HepG2 (cell line): ENCODE measurements around the gene MKS1. TPM values are rescaled to one million over a fixed set of nuclear protein-coding genes. Genes with fewer than 3 reads are reported as not detected.

ENCODE experiments used
- ATAC-seq: fragments of 200-7000 bp; cut with Tn5 transposase; 3 replicates; pipeline ENCODE4 v1.9.1; 2020; ENCODE audit warnings: mild to moderate bottlenecking, moderate library complexity
- BruUV-seq: library from RNA; stranded (reverse); fragments of 400-500 nt; replicated peaks from 2 replicates; lab custom pipeline; 2021; lab: Mats Ljungman, UMichigan
- CTCF ChIA-PET: fragments of 300-600 bp; formaldehyde crosslinking; extraction: SDS; loops from one replicate; lab custom pipeline; 2021; ENCODE audit warnings: low total read pairs, inconsistent platforms, low intra/inter-chr PET ratio; lab: Yijun Ruan, JAX
- POLR2A ChIA-PET: fragments of 350-600 bp; sonication (Branson Sonifier 250); formaldehyde crosslinking; loops from one replicate; lab custom pipeline; 2020; ENCODE audit warnings: antibody characterized with exemption, inconsistent platforms; lab: Yijun Ruan, JAX
- DNase-seq: peaks from one replicate; pipeline ENCODE4 v3.0.0-alpha.2; 2015; ENCODE audit warnings: low spot score
- FAIRE-seq: peaks from 3 replicates; lab custom pipeline; 2011; peaks lifted over from hg19 to GRCh38; lab: Jason Lieb, UNC
- H2AFZ ChIP-seq: one replicate; pipeline ENCODE4 v1.6.1; 2011; ENCODE audit warnings: low read length, inconsistent platforms
- H3K27ac ChIP-seq: fragments of 300-600 bp; 3 replicates; pipeline ENCODE4 v1.8.0; 2011; ENCODE audit warnings: mixed run types, mild to moderate bottlenecking, mixed read lengths, low read length, inconsistent platforms; ENCODE audit not compliant: insufficient read depth; ENCODE audit errors: extremely low read length
- H3K27me3 ChIP-seq, 2 experiments: fragments of 200-600 bp in 1 of 2; 2 replicates in 1 of 2; 3 replicates in 1 of 2; pipeline versions ENCODE4 v1.6.0 to v1.8.0; 2011; ENCODE audit warnings: low read length in 2 of 2, mild to moderate bottlenecking in 2 of 2, moderate library complexity in 2 of 2, inconsistent platforms in 1 of 2; ENCODE audit not compliant: insufficient read depth in 2 of 2, control insufficient read depth in 1 of 2
- H3K36me3 ChIP-seq, 2 experiments: fragments of 200-600 bp in 1 of 2; replicated peaks in 1 of 2; 2 replicates in 1 of 2; 3 replicates in 1 of 2; pipeline versions ENCODE4 v1.5.1 to v1.8.0; 2011; ENCODE audit warnings: low read length in 2 of 2, inconsistent platforms in 1 of 2; ENCODE audit not compliant: insufficient read depth in 2 of 2, control insufficient read depth in 1 of 2
- H3K4me1 ChIP-seq: 2 replicates; pipeline ENCODE4 v1.5.1; 2012; ENCODE audit warnings: low read length, inconsistent platforms; ENCODE audit not compliant: insufficient read depth
- H3K4me2 ChIP-seq: 2 replicates; pipeline ENCODE4 v1.6.0; 2011; ENCODE audit warnings: low read depth, low read length, inconsistent platforms
- H3K4me3 ChIP-seq, 3 experiments: fragments of 200-600 bp in 1 of 3; sonication (generic), shearing (Covaris generic) in 1 of 3; replicated peaks in 1 of 3; 2 replicates each; pipeline ENCODE4 v1.5.1; 2011 to 2016; ENCODE audit warnings: low read length in 3 of 3, inconsistent platforms in 2 of 3, low read depth in 2 of 3, mild to moderate bottlenecking in 2 of 3, control low read depth in 1 of 3, mixed read lengths in 1 of 3; ENCODE audit not compliant: insufficient read depth in 1 of 3
- H3K79me2 ChIP-seq: one replicate; pipeline ENCODE4 v1.6.1; 2011; ENCODE audit warnings: low read length, inconsistent platforms; ENCODE audit not compliant: insufficient read depth
- H3K9ac ChIP-seq: 2 replicates; pipeline ENCODE4 v1.6.0; 2011; ENCODE audit warnings: mild to moderate bottlenecking, low read depth, low read length, inconsistent platforms; ENCODE audit not compliant: insufficient read depth
- H3K9me3 ChIP-seq: 2 replicates; pipeline ENCODE4 v1.5.1; 2012; ENCODE audit warnings: mild to moderate bottlenecking, low read length
- H4K20me1 ChIP-seq: 2 replicates; pipeline ENCODE4 v1.6.0; 2011; ENCODE audit warnings: inconsistent platforms, mild to moderate bottlenecking, low read length, moderate library complexity; ENCODE audit not compliant: insufficient read depth
- CAMTA2 ChIP-seq: sonication (generic); formaldehyde crosslinking; IDR thresholded peaks from 2 replicates; pipeline ENCODE4 v1.4.0; 2020; ENCODE audit warnings: mild to moderate bottlenecking, missing genetic modification reagents, borderline replicate concordance
- DR1 ChIP-seq: sonication (generic); formaldehyde crosslinking; IDR thresholded peaks from 2 replicates; pipeline ENCODE4 v1.8.0; 2021; ENCODE audit warnings: mild to moderate bottlenecking, missing genetic modification reagents, inconsistent platforms
- MAF1 ChIP-seq: sonication (generic); formaldehyde crosslinking; IDR thresholded peaks from 2 replicates; pipeline ENCODE4 v1.5.0; 2020; ENCODE audit warnings: missing genetic modification reagents, borderline replicate concordance
- YEATS2 ChIP-seq: sonication (generic); formaldehyde crosslinking; IDR thresholded peaks from 2 replicates; pipeline ENCODE4 v1.4.0; 2020; ENCODE audit warnings: missing genetic modification reagents, borderline replicate concordance
- ZFP36L2 ChIP-seq: sonication (generic); formaldehyde crosslinking; IDR thresholded peaks from 2 replicates; pipeline ENCODE4 v1.4.0; 2020; ENCODE audit warnings: missing genetic modification reagents
- ZFX ChIP-seq: sonication (generic); formaldehyde crosslinking; IDR thresholded peaks from 2 replicates; pipeline ENCODE4 v1.4.0; 2020; ENCODE audit warnings: mild to moderate bottlenecking, low read depth, missing genetic modification reagents, moderate library complexity
- ZIK1 ChIP-seq: sonication (generic); formaldehyde crosslinking; IDR thresholded peaks from 2 replicates; pipeline ENCODE4 v1.5.0; 2020; ENCODE audit warnings: mild to moderate bottlenecking, low read depth, missing genetic modification reagents, borderline replicate concordance
- ZNF12 ChIP-seq: sonication (generic); formaldehyde crosslinking; IDR thresholded peaks from 2 replicates; pipeline ENCODE4 v1.5.0; 2020; ENCODE audit warnings: missing genetic modification reagents
- ZNF383 ChIP-seq: sonication (generic); formaldehyde crosslinking; IDR thresholded peaks from 2 replicates; pipeline ENCODE4 v1.4.0; 2020; ENCODE audit warnings: missing genetic modification reagents, mild to moderate bottlenecking, borderline replicate concordance
- ZNF468 ChIP-seq: sonication (generic); formaldehyde crosslinking; IDR thresholded peaks from 2 replicates; pipeline ENCODE4 v1.8.0; 2022; ENCODE audit warnings: mild to moderate bottlenecking, moderate library complexity, missing genetic modification reagents
- ZNF615 ChIP-seq: sonication (generic); formaldehyde crosslinking; IDR thresholded peaks from 2 replicates; pipeline ENCODE4 v1.5.0; 2020; ENCODE audit warnings: mild to moderate bottlenecking, missing genetic modification reagents, borderline replicate concordance
- ZNF619 ChIP-seq: sonication (generic); formaldehyde crosslinking; IDR thresholded peaks from 2 replicates; pipeline ENCODE4 v1.4.0; 2020; ENCODE audit warnings: mild to moderate bottlenecking, missing genetic modification reagents
- WGBS: methylation state at CpG from one replicate; pipeline ENCODE4 v1.1.6; 2017; ENCODE audit warnings: low lambda C conversion rate; 5-methylcytosine and 5-hydroxymethylcytosine counted together
- in situ Hi-C: cut with HindIII; loops from 2 replicates; pipeline ENCODE4 v1.10.0; 2017; ENCODE audit warnings: low pct_unique_long_range_greater_than_20kb; ENCODE audit not compliant: extremely low pct_ligation_motif_present
- intact Hi-C: fragments of 100-400 bp; cut with micrococcal nuclease; formaldehyde crosslinking; loops from one replicate; pipeline ENCODE4 v1.10.0; 2022; ENCODE audit not compliant: unreplicated experiment
- polyA plus RNA-seq, 8 experiments: library from polyadenylated mRNA; depleted of rRNA in 3 of 8; stranded (reverse) in 7 of 8; unstranded in 1 of 8; fragments of >200 nt; fragmentation: Illumina TruSeq in 4 of 8; extraction: Trizol in 4 of 8; gene quantifications; 2 replicates each; pipeline versions ENCODE4 v1.2.1 to v1.2.3, GENCODE V29; 2011 to 2016; ENCODE audit warnings: low read depth in 4 of 8, missing spikeins in 1 of 8, mixed read lengths in 1 of 8; ENCODE audit not compliant: insufficient read depth in 1 of 8
- total RNA-seq, 5 experiments: library from RNA; depleted of rRNA; stranded (reverse); fragments of >200 nt; fragmentation: Illumina TruSeq; extraction: Trizol; gene quantifications; 2 replicates each; pipeline ENCODE4 v1.2.3, GENCODE V29; 2016; ENCODE audit warnings: low read depth in 1 of 5
- TF ChIP-seq, protein P1 (sequence below): sonication (generic); formaldehyde crosslinking; IDR thresholded peaks from 2 replicates; pipeline ENCODE4 v1.5.0; 2020; ENCODE audit warnings: missing genetic modification reagents
- TF ChIP-seq, protein P2 (sequence below): sonication (generic); formaldehyde crosslinking; IDR thresholded peaks from 2 replicates; pipeline ENCODE4; 2020; ENCODE audit warnings: missing genetic modification reagents, mild to moderate bottlenecking, borderline replicate concordance
- TF ChIP-seq, protein P3 (sequence below): sonication (generic); formaldehyde crosslinking; IDR thresholded peaks from 2 replicates; pipeline ENCODE4 v1.4.0; 2020; ENCODE audit warnings: missing genetic modification reagents, borderline replicate concordance

Gene MKS1
- total and polyA plus RNA-seq, 2 of the 13 experiments (the other 11 are each of a cell fraction or from before 2014, with no cell fraction given), result 16.1 to 26.3 TPM

DNA sequence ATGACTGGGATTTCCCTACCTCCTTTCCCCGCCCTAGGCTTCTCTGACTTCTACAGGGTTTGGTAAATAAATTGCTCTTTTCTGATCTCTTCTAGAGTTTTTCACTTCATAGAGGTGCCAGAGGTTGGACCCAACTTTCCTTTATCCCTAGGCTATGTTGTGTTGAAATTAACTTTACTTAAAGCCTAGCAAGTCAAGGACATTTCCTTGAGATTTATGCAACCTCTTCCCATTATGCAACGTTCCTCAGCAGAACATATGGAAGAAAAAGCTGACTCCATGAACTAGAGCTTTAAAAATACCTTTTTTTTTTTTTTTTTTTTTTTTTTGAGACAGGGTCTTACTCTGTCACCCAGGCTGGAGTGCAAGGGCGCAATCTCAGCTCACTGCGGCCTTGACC, 46.2 kb upstream of the MKS1 start:
- no peaks in the 10 kb centered on the region for H3K79me2 ChIP-seq
- H3K36me3 ChIP-seq, result no peaks in the 10 kb centered on the region
- no peaks in the 10 kb centered on the region for H4K20me1 ChIP-seq
- POLR2A ChIA-PET, result no interaction called here
- H3K27ac ChIP-seq, result no peak overlapping the region
- no peak overlapping the region for H3K4me3 ChIP-seq
- TF ChIP-seq YEATS2 (CRISPR knock-in tag) (no peak), ZIK1 (CRISPR knock-in tag) (no peak), ZNF615 (CRISPR knock-in tag) (no peak), DR1 (CRISPR knock-in tag) (no peak), ZNF383 (CRISPR knock-in tag) (no peak), ZFX (no peak), CAMTA2 (CRISPR knock-in tag) (no peak), MAF1 (CRISPR knock-in tag) (no peak), ZFP36L2 (CRISPR knock-in tag) (no peak), ZNF619 (no peak), ZNF468 (CRISPR knock-in tag) (no peak), ZNF12 (CRISPR knock-in tag) (no peak)
- TF ChIP-seq, protein P1, sequence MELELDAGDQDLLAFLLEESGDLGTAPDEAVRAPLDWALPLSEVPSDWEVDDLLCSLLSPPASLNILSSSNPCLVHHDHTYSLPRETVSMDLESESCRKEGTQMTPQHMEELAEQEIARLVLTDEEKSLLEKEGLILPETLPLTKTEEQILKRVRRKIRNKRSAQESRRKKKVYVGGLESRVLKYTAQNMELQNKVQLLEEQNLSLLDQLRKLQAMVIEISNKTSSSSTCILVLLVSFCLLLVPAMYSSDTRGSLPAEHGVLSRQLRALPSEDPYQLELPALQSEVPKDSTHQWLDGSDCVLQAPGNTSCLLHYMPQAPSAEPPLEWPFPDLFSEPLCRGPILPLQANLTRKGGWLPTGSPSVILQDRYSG (CRISPR knock-in tag), result no peak
- TF ChIP-seq, protein P2, sequence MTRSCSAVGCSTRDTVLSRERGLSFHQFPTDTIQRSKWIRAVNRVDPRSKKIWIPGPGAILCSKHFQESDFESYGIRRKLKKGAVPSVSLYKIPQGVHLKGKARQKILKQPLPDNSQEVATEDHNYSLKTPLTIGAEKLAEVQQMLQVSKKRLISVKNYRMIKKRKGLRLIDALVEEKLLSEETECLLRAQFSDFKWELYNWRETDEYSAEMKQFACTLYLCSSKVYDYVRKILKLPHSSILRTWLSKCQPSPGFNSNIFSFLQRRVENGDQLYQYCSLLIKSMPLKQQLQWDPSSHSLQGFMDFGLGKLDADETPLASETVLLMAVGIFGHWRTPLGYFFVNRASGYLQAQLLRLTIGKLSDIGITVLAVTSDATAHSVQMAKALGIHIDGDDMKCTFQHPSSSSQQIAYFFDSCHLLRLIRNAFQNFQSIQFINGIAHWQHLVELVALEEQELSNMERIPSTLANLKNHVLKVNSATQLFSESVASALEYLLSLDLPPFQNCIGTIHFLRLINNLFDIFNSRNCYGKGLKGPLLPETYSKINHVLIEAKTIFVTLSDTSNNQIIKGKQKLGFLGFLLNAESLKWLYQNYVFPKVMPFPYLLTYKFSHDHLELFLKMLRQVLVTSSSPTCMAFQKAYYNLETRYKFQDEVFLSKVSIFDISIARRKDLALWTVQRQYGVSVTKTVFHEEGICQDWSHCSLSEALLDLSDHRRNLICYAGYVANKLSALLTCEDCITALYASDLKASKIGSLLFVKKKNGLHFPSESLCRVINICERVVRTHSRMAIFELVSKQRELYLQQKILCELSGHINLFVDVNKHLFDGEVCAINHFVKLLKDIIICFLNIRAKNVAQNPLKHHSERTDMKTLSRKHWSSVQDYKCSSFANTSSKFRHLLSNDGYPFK (CRISPR knock-in tag), result no peak
- TF ChIP-seq, protein P3, sequence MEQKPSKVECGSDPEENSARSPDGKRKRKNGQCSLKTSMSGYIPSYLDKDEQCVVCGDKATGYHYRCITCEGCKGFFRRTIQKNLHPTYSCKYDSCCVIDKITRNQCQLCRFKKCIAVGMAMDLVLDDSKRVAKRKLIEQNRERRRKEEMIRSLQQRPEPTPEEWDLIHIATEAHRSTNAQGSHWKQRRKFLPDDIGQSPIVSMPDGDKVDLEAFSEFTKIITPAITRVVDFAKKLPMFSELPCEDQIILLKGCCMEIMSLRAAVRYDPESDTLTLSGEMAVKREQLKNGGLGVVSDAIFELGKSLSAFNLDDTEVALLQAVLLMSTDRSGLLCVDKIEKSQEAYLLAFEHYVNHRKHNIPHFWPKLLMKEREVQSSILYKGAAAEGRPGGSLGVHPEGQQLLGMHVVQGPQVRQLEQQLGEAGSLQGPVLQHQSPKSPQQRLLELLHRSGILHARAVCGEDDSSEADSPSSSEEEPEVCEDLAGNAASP (CRISPR knock-in tag), result no peak
- no peak for FAIRE-seq
- DNase-seq, result no peak
- H3K9ac ChIP-seq, result no peak overlapping the region
- no peak overlapping the region for H2AFZ ChIP-seq
- in situ Hi-C loops, result no loop called here
- BruUV-seq, result no TSS peak
- CTCF ChIA-PET, result no interaction called here
- H3K4me1 ChIP-seq, result no peaks in the 10 kb centered on the region
- intact Hi-C loops, result no loop called here
- no peak for ATAC-seq
- no peaks in the 10 kb centered on the region for H3K9me3 ChIP-seq
- 20% methylated on average over 4 of the region's 4 CpGs for WGBS
- no peak overlapping the region for H3K4me2 ChIP-seq
- H3K27me3 ChIP-seq, result peaks cover 3 to 47% of the 10 kb centered on the region in 2 experiments; a peak in 4 of 5 replicates
